ENCODE measurements around the gene SLC25A51.

DNA sequence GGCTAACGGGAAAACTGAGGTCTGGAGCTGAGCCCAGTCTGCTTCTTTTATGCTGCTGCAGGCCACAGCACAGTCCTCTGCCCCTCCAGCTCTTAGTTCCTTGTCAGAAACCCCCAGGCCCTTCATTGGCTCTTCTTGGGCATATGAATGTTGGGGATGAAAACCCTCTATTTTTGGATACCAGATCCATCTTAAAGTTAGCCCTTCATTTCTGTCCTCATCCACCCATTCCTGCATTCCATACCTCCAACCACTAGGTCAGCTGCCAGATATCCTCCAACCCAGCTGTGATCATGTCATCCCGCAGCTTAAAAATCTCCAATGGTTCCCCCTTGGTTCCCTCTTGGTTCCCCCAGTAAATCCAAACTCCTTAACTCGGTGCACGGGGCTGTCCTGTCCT is 1.8 kb upstream of the SLC25A51 start:
- TF ChIP-seq CHD2 (IDR thresholded peaks at IDR 0.05; ENCODE audit: low read length, partially characterized antibody) (no peak), RAD21 (conservative IDR thresholded peaks at IDR 0.05 in 1 of 2, IDR thresholded peaks at IDR 0.05 in 1 of 2) (no peak), RCOR1 (IDR thresholded peaks at IDR 0.05; ENCODE audit: low read depth, low read length) (no peak), JUN (IDR thresholded peaks at IDR 0.05) (no peak), KDM1A (IDR thresholded peaks at IDR 0.05; ENCODE audit: low read depth) (no peak), EP300 (IDR thresholded peaks at IDR 0.05) (no peak), MAFK (IDR thresholded peaks at IDR 0.05; ENCODE audit: partially characterized antibody) (no peak), JUNB (IDR thresholded peaks at IDR 0.05) (no peak), EHF (CRISPR knock-in tag; IDR thresholded peaks at IDR 0.05) (no peak), HOXB5 (CRISPR knock-in tag; IDR thresholded peaks at IDR 0.05) (no peak), POLR2AphosphoS2 (conservative IDR thresholded peaks at IDR 0.05; ENCODE audit: low read length) (no peak), POLR2A (IDR thresholded peaks at IDR 0.05; ENCODE audit: low read length) (no peak)
- TF ChIP-seq, protein P1, sequence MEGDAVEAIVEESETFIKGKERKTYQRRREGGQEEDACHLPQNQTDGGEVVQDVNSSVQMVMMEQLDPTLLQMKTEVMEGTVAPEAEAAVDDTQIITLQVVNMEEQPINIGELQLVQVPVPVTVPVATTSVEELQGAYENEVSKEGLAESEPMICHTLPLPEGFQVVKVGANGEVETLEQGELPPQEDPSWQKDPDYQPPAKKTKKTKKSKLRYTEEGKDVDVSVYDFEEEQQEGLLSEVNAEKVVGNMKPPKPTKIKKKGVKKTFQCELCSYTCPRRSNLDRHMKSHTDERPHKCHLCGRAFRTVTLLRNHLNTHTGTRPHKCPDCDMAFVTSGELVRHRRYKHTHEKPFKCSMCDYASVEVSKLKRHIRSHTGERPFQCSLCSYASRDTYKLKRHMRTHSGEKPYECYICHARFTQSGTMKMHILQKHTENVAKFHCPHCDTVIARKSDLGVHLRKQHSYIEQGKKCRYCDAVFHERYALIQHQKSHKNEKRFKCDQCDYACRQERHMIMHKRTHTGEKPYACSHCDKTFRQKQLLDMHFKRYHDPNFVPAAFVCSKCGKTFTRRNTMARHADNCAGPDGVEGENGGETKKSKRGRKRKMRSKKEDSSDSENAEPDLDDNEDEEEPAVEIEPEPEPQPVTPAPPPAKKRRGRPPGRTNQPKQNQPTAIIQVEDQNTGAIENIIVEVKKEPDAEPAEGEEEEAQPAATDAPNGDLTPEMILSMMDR (IDR thresholded peaks at IDR 0.05), result no peak

Data from A549 (cell line).